ENCODE measurements around the gene CD3D. TPM values are rescaled to one million over a fixed set of nuclear protein-coding genes. Genes with fewer than 3 reads are reported as not detected.
"Not testable (repeated sequence)": the region's sequence is repeated elsewhere in the genome, so short reads cannot be mapped to it uniquely, and the experiment has no call there.

CD3D gene
- total RNA-seq, 2 experiments from 2014 or later = not detected

GRCh38 chr11:118310781-118311485 is 31.6 kb downstream of the CD3D start:
- Histone ChIP-seq H3K9me2 (ENCODE audit: insufficient read depth, low read length) (no peaks in the 10 kb centered on the region), H3K79me2 (ENCODE audit: insufficient read depth, low read depth, low read length) (no peaks in the 10 kb centered on the region), H3K4me2 (ENCODE audit: low read length) (peak overlapping the region; percentile 80), H3K36me3 (ENCODE audit: insufficient read depth, low read length) (no peaks in the 10 kb centered on the region), H4K20me1 (ENCODE audit: insufficient read depth, low read length) (no peaks in the 10 kb centered on the region), H3K4me3 (ENCODE audit: low read depth, low read length, poor library complexity, severe bottlenecking) (no peak overlapping the region), H3K27ac (ENCODE audit: low read depth, low read length, poor library complexity, severe bottlenecking) (peak overlapping the region; percentile 99), H3K4me1 (ENCODE audit: insufficient read depth, low read length, poor library complexity, severe bottlenecking) (peaks cover 54% of the 10 kb centered on the region), H2AFZ (ENCODE audit: low read length) (peak overlapping the region; percentile 64; the same call in 1 of the 2 replicates), H3K9me3 (ENCODE audit: low read length) (no peaks in the 10 kb centered on the region)
- intact Hi-C loops (cut with micrococcal nuclease; ENCODE audit: unreplicated experiment) = loop anchor here (1.0 kb wide), 1 partner anchor 113 kb away; no protein-coding TSS in a partner anchor
- DNase-seq (ENCODE audit: low spot score) = no peak
- POLR2A ChIA-PET = interaction anchor here (0.5 to 1.7 kb wide), 11 partner anchors 10 to 522 kb away, joined by 3 to 10 read pairs (median 3); partner anchors contain the start of gene UBE4A
- CTCF ChIA-PET (ENCODE audit: unreplicated experiment) = interaction anchor here (1.2 to 1.7 kb wide), 2 partner anchors 34 to 112 kb away, joined by 3 to 8 read pairs; no protein-coding TSS in a partner anchor
- no TSS peak for BruUV-seq (replicated peaks)
- TF ChIP-seq CTCF (conservative IDR thresholded peaks at IDR 0.05; ENCODE audit: low read length) (no peak), EZH2phosphoT487 (IDR thresholded peaks at IDR 0.05; ENCODE audit: borderline replicate concordance, low read depth, low read length) (no peak)

GRCh38 chr11:118310271-118310670 is 32.2 kb downstream of the CD3D start:
- H3K27ac ChIP-seq (ENCODE audit: low read depth, low read length, poor library complexity, severe bottlenecking) = no peak overlapping the region
- intact Hi-C loops (cut with micrococcal nuclease; ENCODE audit: unreplicated experiment) = no loop called here
- no TSS peak for BruUV-seq (replicated peaks)
- TF ChIP-seq EZH2phosphoT487 (IDR thresholded peaks at IDR 0.05; ENCODE audit: borderline replicate concordance, low read depth, low read length) (no peak), CTCF (conservative IDR thresholded peaks at IDR 0.05; ENCODE audit: low read length) (no peak)
- H3K9me2 ChIP-seq (ENCODE audit: insufficient read depth, low read length) = no peaks in the 10 kb centered on the region
- H3K4me2 ChIP-seq (ENCODE audit: low read length) = no peak overlapping the region
- no peaks in the 10 kb centered on the region for H4K20me1 ChIP-seq (ENCODE audit: insufficient read depth, low read length)
- no peak overlapping the region for H3K4me3 ChIP-seq (ENCODE audit: low read depth, low read length, poor library complexity, severe bottlenecking)
- H3K4me1 ChIP-seq (ENCODE audit: insufficient read depth, low read length, poor library complexity, severe bottlenecking) = peaks cover 47% of the 10 kb centered on the region
- H3K36me3 ChIP-seq (ENCODE audit: insufficient read depth, low read length) = no peaks in the 10 kb centered on the region
- ChIA-PET CTCF (ENCODE audit: unreplicated experiment) (no interaction called here), POLR2A (interaction anchor here (0.6 to 0.7 kb wide), 2 partner anchors 42 to 406 kb away, joined by 3 read pairs; no protein-coding TSS in a partner anchor)
- H3K79me2 ChIP-seq (ENCODE audit: insufficient read depth, low read depth, low read length) = no peaks in the 10 kb centered on the region
- DNase-seq (ENCODE audit: low spot score) = no peak
- no peaks in the 10 kb centered on the region for H3K9me3 ChIP-seq (ENCODE audit: low read length)
- no peak overlapping the region for H2AFZ ChIP-seq (ENCODE audit: low read length)

- H3K36me3 ChIP-seq (ENCODE audit: insufficient read depth, low read length); DNase-seq (ENCODE audit: low spot score); H3K27ac ChIP-seq (ENCODE audit: low read depth, low read length, poor library complexity, severe bottlenecking); H2AFZ ChIP-seq (ENCODE audit: low read length); H3K79me2 ChIP-seq (ENCODE audit: insufficient read depth, low read depth, low read length); intact Hi-C loops (cut with micrococcal nuclease; ENCODE audit: unreplicated experiment); H4K20me1 ChIP-seq (ENCODE audit: insufficient read depth, low read length); H3K9me3 ChIP-seq (ENCODE audit: low read length); BruUV-seq (replicated peaks); H3K4me3 ChIP-seq (ENCODE audit: low read depth, low read length, poor library complexity, severe bottlenecking); H3K9me2 ChIP-seq (ENCODE audit: insufficient read depth, low read length); H3K4me2 ChIP-seq (ENCODE audit: low read length): not testable (repeated sequence)
- H3K4me1 ChIP-seq (ENCODE audit: insufficient read depth, low read length, poor library complexity, severe bottlenecking) = peaks cover 46% of the 10 kb centered on the region
- CTCF ChIA-PET (ENCODE audit: unreplicated experiment) = interaction anchor here (1.1 kb wide), 1 partner anchor 13 kb away, joined by 5 read pairs; no protein-coding TSS in a partner anchor
- POLR2A ChIA-PET = interaction anchor here (0.7 to 1.2 kb wide), 4 partner anchors 9 to 110 kb away, joined by 3 to 5 read pairs (median 4); no protein-coding TSS in a partner anchor
These were observed 33.4 kb downstream of the CD3D start for GRCh38 chr11:118308995-118309528.
